GM18505 (cell line): ENCODE measurements around the gene YPEL2.

ENCODE experiments used
- ATAC-seq: cut with Tn5 transposase; IDR thresholded peaks from one replicate; pipeline ENCODE4 v1.9.1; 2021; ENCODE audit not compliant: unreplicated experiment
- POLR2A ChIP-seq: IDR thresholded peaks from 4 replicates; pipeline ENCODE4 v1.6.1; 2011; ENCODE audit warnings: borderline replicate concordance; ENCODE audit not compliant: insufficient read depth, insufficient read length; ENCODE audit errors: extremely low read depth

The YPEL2 gene

DNA sequence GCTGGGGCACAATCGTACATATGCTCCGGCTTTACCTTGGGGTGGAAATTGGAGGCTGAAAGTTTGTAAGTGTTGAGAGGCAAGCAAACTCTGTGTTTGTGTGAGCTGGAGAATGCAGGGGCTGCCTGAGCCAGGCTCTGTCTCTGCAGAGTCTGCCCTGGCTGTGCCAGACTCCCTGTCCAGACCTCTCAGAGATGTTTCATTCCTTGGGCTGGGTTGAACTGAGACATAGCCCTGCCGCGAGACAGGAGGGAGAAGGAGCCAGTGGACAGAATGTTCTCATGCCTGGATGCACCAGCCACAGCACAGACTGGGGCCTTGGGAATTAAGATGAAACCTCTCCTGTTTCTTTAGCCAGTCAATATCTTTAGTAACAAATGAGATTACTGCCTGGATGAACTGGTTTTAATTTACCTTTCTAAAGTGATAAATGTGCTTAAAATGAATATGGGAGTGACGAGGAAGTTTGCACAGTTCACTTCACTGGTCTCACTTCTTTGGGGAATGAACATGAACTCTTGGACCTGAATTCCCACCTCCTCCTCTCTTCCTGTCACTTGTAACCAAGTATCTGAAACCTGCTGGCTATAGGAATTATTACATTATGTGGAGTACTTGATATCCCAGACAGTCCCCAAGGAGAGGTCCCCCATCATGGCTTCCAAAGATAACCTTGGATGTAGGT lies 40.1 kb downstream of the YPEL2 start:
- no peak for ATAC-seq
- no peak for TF ChIP-seq POLR2A

DNA sequence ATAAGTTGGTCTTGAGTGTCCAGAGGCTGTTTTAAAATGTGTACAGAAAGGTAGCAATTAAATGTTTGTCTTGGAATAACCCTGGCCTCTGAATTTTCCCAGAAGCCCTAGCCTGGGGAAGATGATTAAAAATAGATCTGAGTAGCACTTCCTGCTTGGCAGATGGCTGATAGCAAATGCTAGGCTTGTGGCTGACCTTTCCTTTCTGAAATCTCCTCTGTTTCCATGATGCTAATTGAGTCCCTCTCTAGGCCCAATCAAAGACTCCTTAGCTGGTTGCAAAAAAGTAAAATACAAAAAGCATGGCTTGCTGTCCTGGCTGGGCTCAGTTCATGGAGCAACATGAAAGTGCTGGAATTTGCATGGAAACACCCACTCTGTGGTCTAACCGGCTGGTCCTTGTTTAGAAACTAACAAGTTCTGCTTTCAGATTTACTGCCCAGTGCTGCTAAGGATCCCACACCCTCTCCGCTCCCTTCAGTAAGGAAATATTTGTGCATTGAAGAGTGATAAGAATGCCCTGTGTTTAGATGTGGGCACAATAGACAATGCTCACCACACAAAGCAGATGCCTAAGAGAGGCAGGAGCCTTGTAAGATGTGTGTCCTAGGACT lies 40.8 kb downstream of the YPEL2 start:
- ATAC-seq = no peak

DNA sequence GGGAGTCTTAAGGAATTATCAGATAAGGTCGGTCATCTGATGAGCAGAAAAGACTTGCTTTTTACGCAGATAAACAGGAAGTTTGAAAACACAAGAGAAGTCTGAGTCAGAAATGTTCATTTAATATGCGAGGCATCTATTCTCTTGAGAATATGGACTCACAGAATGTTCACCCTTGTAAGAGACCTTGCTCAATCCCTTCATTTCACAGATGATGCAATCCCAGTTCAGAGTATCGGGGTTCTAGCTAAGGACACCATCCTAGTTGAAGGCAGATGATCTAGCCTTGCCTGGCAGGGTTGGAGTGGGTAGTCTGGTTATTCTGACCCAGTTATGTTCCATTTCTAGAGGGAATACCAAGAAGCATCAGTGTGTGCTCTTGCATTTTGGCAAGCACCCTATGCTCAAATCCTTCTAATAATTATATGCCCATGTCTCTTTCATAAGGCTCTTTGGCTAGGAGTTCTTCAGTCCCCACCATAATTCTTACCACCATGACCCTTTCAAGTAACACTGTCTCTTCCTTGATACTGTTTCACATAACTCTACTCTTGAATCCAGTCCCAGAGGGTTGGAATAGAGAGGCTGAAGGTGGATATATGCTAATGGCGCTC lies 42.5 kb downstream of the YPEL2 start:
- ATAC-seq = no peak
- TF ChIP-seq POLR2A = no peak

More for the DNA sequence above, 40.8 kb downstream of the YPEL2 start:
- TF ChIP-seq POLR2A = no peak

DNA sequence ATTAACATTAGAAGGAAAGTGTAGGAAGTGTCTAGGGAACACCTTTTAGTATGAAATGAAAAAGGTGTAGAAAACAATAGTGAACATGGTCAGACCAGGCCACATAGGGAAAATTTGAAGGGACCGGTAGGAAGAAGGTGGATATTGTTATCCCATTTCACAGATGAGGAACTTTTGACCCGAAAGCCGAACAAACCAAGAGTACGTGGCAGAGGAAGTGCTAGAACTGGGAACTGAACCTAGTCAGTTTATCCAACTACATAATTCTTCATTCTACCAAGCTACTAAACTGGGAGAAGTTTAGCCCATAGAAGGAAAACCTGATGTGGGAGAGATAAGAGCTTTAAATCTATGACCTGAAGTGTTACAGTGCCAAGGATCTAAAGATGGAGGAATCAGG lies 43.2 kb downstream of the YPEL2 start:
- ATAC-seq = no peak
- no peak for TF ChIP-seq POLR2A

DNA sequence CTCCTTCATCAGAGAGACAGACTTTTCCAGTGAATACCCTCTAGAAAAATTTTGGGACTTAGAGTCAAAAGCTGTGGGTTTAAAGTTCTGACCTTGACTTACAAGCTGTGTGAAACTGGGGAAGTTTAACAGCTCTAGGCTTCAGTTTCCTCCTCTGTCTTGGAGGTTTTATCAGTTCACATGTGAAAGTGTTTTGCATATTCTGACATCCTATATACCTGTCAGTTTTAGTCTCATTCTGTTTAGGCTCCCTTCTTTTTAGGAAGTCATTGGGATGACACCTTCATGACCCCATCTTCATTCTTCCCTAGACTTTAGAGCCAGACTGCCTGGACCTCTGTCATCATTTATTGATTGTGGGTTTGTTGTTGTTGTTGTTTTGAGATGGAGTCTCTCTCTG lies 44.4 kb downstream of the YPEL2 start:
- no peak for TF ChIP-seq POLR2A
- no peak for ATAC-seq

DNA sequence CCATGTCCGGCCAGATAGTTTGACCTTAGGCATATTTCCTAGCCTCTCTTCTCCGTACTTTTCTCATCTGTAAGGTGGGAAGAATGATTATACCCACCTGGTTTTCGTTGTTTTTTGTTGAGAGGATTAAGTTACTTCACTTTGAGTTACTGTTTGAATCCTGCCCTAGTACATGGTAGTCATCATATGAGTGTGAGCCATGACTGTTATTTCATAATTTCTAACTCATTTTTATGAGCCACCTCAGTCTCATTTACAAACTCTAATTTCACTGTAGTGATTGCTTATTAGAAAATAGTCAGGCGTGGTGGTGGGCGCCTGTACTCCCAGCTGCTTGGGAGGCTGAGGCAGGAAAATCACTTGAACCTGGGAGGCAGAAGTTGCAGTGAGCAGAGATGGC lies 45.1 kb downstream of the YPEL2 start:
- no peak for ATAC-seq
- TF ChIP-seq POLR2A = no peak

DNA sequence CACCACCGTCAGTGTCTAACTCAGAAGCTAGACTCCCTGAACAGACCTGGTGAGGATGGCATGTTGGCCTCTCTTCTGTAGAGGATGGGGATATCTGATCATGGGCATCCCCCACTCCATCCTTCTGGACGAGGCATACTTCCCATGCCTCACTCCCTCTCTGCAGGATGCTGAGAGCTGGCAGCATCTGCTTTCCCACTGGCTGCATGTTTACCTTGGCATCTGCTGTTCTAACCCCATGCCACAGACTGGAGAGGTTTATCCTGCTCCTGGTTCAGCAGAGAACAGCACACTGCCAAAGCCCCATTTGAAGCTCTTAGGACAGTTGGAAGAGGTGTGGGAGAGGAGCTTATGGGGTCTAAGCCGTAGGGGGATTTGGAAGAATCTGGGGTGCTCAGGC lies 46.0 kb downstream of the YPEL2 start:
- ATAC-seq = no peak
- no peak for TF ChIP-seq POLR2A

DNA sequence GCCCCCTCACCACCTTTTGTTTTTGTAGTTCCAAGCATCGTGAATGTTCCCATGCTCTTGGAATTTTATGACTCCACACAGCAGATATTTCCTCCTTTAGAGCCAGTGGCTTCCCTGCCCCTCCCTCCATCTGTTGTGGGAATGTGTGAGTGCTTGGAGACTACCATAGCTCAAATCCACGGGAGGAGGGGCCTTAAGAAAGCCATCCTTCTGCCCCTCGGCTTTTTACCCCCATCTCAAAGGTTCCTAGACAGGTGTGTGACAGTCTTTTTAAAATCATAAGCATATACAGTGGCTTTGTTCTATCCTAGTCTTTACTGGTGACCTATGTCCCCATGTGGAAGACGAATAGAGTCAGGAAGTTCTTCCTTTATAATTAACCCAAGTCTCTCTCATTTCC lies 47.2 kb downstream of the YPEL2 start:
- ATAC-seq = no peak
- TF ChIP-seq POLR2A = no peak

DNA sequence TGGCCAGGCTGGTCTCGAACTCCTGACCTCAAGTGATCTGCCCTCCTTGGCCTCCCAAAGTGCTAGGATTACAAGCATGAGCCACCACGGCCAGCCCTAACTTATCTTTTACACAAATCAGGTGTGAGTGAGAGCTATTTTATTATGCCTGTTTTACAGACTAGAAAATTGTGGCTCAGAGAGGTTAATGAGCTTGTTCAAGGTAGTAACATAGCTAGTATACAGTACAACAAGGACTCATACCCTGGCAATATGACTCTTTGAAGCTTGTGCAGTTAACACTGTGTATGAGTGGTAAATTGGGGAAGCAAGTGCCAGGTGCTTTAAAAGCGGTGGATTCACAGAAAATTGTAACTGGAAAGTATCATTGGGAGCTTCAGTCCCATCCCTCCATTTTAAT lies 49.0 kb downstream of the YPEL2 start:
- no peak for ATAC-seq
- TF ChIP-seq POLR2A = no peak

DNA sequence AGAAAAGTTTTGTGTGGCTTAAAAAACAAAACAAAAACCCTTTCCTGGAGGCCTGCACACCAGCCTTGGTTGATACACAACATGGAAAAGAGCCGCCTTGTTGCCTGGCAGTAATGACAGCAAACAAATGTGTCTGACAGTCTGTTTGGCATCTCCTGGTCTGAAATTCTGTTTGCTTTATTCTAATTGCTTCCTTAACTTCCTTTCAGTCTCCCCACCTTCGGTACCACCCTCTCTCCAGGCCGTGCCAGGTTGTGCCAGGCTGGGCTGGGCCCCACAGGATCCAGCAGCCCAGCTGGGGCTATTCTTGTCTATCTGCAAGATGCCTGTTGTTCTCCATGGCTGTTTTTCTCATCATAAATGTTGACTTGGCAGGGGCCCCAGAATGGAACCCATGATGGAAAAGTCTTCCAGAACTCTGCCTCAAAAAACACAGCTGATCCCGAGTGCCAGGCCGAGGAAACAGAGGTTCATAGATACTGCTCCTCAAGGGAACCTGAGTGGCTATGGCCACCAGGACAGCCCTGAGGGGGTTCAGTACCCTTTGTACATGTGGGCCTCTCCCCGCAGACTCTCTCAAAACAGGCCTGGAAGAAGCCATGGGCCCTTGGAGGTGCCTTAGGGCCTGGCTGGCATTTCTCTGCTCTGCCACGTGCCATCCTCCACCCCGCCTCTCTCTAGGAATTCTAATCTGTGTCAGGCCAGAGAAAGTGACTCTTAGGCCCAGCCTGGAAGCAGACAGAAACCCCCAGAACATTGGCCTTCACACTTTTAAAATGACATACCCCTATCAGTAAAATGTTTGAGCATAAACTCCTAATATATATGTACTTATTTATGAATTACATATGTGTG lies 50.5 kb downstream of the YPEL2 start:
- no peak for TF ChIP-seq POLR2A

DNA sequence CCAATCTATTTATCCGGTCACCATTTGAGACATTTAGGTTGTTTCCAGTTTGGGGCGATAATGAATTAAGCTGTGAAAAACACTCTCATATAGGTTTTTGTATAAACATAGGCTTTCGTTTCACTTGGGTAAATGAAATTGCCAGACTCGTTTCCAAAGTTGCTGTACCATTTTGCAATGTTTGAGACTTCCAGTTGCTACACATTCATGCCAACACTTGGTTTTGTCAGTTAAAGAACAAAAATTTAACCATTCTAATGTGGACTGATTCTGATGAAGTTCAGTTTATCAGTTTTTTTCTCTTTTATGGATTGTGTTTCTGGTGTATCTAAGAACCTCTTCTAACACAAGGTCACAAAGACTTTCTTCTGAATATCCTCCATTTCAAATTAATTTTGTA lies 52.4 kb downstream of the YPEL2 start:
- no peak for ATAC-seq
- no peak for TF ChIP-seq POLR2A

More for the DNA sequence above, 50.5 kb downstream of the YPEL2 start:
- no peak for ATAC-seq

DNA sequence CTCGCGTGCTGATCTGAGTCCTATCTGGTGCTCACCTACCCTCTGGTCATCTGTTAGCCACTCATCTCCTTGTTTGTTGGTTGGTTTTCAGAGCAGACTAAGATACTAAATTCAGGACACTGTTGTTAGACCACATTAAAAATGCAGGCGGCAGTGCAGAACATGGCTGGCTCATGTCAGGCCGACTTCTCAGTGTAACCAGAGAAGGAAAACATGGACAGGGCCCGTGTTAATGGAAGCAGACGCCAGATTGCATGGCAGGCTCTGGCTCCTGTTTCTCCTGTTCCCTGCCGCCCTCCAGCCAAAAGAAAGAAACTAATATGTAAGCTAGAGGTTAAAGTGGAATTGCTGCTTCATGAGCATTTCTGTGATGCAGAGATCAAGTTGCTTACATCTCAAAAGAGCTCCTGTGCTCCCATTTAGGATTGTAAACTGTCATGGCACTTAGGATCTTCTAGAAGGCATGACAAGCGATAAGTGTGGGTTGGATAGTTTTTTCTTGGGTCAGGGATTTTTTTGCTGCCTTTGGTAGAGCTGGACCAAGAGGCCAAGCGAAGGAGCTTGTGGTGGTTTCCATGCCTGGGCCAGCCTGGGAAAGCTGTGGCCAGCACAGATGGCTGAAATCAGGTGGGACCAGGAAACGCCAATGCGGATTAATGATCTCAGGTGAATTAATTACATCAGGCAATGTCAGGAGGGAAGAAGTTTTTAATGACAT lies 56.1 kb downstream of the YPEL2 start:
- TF ChIP-seq POLR2A = no peak
- ATAC-seq = no peak

DNA sequence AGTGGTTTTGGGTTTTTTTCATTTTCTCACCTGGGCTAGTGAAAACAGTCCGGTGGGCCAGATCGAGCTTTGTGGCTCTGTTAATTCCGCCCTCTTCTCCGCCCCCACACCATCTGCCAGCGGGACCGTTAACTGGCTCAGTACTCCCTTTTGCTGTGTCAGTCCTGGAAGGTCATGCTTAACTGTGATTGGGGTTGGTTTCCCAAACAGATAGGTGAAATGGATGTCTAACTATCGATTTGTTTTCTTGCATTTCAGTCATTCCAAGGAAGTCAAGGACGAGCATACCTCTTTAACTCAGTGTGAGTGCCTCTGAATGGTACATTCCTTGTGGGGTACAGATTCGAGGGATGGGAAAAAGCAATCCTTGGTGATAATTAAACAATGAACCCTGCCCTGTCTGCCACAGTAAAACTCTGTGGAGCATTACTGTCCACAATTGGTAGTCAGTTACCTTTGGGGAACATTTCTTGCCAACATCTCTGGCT lies 56.7 kb downstream of the YPEL2 start:
- ATAC-seq = no peak
- TF ChIP-seq POLR2A = no peak
